GM18499 (cell line): ENCODE results near the gene MRPS11.
"Not testable (repeated sequence)": the region's sequence is repeated elsewhere in the genome, so short reads cannot be mapped to it uniquely, and the experiment has no call there.

Source experiments
- ATAC-seq: cut with Tn5 transposase; IDR thresholded peaks from one replicate; pipeline ENCODE4 v1.9.1; 2021; ENCODE audit warnings: moderate number of reproducible peaks; ENCODE audit not compliant: insufficient read depth, unreplicated experiment

Gene MRPS11

GRCh38 chr15:88467073-88467934 is at the start of gene MRPS11, which contains the start of gene MRPL46:
MRPS11 (plus strand) TSS chr15:88467708; CDS start chr15:88467718, 10 bp downstream.
MRPL46 (minus strand) TSS chr15:88467388; CDS start chr15:88467377, 11 bp downstream.
- ATAC-seq: peak; percentile 80

DNA sequence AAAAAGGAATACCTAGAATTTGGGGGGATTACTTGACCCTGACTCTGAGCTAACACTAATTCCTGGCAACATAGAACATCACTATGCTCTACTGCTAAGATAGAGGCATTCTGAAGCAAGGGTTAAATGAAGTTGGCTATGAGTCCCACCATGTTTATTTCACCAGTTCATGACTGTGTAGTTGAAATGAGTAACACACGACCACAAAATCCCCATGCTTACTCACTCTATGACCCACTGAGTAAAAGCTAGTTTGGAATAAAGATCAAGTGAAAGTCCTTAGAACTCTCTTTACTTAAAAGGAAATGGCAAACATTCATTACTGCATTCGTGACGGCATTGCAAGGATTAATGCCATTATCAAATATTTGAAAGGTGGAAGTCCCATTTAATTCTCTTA is 47.7 kb upstream of the MRPS11 start:
- no peak for ATAC-seq

DNA sequence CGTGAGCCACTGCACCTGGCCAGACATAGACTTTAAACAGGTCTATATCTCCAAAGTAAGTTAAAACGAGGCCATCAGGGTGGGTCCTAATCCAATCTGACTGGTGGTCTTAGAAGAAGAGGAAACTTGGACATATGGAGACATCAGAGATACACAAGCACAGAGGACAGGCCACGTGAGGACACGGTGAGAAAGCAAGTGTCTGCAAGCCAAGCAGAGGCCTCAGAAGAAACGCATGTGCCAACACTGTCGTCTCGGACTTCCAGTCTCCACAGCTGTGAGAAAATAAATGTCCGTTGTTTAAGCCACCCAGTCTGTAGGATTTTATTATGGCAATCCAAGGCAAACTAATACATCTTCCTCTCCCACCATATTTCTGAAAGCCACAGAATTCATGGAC is 44.2 kb upstream of the MRPS11 start:
- no peak for ATAC-seq

DNA sequence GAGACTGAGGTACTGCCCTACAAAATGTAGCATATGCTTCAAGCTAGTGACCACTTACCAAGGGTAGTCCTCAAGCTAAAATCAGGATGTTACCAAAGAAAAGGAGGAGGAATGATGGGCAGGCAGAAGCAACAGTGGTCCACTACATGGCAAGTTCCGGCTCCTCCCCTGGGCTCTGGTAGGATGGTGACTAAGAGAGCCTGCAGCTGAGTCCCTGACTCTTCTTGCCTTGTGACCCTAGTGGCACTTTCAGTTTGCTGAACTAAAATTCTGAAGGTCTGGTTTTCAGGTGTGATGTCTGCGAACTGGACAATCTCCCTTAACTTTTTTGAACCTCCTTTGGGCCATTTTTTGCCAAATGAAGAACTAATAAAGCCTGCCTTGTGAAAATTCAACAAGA is 41.2 kb upstream of the MRPS11 start:
- ATAC-seq: no peak

DNA sequence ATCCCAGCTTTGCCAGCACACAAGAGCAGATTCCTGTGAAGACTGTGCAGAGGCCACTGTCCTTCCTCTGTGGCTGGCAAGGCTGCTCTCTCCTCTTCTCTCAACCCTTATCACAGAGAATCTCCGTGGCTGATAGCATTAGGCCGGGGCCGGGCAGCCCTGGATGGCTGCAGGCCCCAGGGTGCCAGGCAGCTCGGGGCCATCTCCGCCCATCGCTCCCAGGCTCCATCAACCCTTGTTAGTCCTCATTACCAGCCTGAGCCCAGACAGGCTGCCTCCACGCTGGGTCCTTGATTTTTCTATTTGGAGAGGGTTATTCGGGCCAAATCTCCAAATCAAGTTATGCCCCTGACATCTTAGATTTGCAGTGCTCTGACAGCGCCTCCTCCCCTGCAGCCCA is 39.5 kb upstream of the MRPS11 start:
- ATAC-seq: no peak

DNA sequence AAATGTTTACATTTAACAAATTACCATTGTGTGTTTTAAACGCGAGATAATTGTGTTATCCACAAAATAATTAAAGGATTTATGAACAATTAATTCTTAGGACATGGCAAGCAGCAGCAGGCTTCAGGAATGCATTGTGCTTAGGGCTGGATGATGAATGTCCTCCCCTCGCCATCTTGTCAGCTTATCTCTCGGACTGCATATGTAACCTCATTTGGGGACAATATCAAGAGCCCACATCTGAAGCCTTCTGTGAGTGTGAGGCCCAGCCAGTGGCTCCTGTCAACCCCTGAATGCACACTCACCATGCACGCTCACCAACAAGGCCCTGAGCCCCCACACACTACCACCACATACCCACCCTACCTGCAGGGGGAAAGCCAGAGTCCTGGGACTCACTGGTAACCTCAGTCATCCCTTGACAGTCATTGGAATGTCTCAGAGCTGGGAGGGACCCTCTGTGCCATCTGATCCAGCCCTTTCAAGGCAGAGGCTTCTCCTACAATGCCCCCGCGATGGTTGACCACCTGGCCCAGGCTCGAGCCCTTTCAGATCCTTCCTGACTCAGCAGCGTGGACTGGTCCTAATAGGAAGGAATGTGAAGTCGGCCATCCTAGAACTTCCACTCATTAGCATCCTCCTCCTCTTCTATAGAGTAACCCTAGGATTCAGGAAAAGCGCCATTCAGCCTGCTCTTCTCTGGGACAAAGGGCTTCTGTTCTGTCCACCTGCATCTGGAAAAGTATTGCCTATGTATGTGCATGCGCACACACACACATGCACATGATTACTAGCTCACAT is 38.5 kb upstream of the MRPS11 start:
- ATAC-seq: no peak

DNA sequence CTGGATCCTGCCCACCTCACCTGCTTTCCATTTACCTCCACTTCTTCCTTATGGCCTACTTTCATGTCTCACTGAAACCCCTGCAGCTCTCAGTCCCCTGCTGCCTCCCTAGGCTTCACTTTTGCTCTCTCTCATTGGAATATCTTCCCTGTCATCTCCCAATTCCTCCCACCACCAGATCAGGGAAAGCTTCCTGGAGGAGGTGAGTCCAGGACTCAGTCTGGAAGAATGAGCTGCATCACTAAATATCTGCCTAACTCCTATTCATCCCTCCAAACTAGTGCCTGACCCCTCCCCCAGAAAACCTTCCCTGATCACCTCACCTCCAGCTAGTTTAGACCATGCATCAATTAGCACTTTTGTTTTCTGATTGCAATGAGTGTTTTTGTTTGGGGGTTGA is 37.5 kb upstream of the MRPS11 start:
- no peak for ATAC-seq

- no peak for ATAC-seq
Measured at GRCh38 chr15:88431441-88431840, 36.1 kb upstream of the MRPS11 start.

DNA sequence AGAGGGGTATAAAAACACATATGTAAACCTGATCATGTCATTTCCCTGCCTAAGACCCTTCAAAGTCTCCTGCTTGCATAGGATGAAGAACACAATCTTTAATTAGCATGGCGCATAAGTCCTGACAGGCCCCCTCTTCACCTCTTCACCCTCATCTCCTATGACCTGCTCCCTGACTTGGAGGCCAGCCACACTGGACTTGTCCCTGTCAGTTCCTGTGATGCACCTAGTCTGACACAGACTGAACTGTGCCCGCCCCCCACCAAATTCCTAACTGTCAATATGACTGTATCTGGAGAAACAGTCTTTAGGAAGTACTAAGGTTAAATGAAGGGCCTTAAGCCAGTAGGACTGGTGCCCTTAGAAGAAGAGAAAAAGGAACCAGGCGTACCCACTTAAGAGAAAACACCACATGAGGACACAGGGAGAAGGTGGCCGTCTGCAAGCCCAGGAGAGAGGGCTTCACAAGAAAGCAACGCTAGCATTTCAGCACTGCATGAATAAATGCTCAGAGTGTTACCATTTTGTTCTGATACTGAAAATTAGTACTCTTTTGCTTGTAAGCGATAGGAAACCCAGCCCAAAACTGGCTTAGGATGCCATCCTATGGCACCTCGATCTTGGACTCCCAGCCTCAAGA is 34.3 kb upstream of the MRPS11 start:
- no peak for ATAC-seq

DNA sequence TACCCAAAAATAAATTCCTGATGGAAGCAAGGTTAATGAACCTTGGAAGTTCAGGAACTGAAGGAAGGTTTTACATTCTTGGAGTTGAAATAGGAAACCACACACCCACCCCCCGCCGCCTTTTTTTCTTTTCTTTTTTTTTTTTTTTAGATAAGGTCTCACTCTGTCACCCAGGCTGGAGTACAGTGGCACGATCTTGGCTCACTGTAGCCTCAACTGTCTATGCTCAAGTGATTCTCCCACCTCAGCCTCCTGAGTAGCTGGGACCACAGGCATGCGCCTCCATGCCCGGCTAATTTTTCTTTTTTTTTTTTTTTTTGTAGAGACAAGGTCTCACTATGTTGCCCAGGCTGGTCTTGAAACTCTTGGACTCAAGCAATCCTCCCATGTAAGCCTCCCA is 33.4 kb upstream of the MRPS11 start:
- not testable (repeated sequence) for ATAC-seq

DNA sequence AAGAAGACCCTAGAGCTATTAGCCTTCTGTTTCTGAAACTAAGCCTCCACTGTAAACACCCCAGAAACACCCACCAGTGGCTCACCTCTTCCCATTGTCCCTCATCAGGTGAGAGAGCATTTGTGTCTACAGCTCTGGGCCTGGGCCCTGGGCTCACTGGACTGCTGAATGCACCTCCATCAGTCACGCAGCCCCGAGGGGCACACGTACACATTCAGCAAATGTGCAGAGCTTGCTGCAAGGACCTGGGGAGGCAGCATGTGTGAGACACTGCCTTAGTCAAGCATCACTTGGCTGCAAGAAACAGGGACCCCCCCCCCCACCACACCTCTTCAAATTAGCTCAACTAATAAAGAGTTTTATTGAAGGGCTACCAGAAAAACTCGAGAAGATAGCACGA is 29.3 kb upstream of the MRPS11 start:
- no peak for ATAC-seq

DNA sequence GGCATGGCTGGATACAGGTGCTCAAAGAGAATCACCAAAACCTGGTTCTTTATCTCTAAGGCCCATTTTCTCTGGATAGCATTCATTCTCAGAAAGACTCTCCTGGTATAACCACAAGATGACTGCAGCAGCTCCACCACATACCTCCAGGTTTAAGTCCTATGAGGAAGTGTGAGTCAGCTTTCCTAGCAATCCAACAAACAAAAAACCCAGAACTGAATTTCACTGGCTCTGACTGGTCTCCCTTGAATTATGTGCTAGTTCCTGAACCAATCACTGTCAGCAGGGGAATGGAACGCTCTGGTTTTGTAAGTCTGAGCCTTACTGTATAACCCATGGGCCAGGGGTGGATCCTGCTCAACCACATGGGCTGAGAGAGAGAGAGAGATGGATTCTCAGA is 27.5 kb upstream of the MRPS11 start:
- no peak for ATAC-seq

DNA sequence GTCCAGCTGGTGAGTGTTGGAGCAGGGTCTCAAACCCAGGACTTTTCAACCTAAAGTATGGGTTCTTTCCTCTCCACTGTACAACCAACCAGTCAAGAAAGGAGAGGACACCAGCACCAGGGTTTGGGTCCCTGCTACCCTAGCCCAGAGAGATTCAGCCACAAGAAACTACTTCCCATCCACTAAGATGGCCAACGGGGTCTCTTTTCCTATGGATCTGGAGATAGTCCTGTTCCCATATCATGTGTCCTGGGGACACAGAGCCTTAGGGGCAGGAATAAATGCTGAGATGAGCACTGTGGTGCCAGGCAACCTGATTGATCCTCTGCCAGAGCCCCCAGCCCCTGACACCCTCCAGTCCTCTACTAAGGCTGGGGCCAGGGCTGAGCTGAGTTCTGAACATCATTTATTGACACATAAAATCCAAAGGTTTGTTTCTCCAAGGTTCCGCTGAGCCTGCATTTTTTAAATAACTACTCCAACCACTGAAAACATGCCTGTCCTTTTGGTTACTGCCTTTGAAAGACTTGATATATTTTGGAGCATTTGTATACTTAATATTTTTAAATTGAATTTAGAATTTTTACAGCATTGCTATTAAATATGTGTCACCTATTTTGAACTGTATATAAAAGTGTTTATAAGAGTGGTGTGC is 26.3 kb upstream of the MRPS11 start:
- ATAC-seq: no peak

GRCh38 chr15:88447206-88447605 is 20.3 kb upstream of the MRPS11 start:
- no peak for ATAC-seq

DNA sequence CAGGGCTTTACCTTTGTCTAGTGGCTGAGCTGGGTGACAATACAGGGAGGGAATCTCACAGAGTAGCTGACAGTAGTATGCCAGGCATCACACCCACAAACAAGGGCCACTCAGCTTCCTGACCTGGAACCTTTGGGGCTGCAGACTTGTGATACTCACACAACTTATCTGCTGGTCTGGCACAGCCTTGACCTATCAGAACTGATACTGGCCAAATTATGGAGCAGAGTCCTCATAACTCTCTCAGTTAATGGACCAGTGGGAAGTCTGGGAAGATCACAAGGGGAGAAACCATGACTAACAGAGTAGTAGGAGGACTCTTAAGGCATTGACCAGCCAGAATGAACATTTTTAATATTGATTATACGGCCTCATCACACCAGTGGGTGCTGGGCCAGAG is 19.8 kb upstream of the MRPS11 start:
- ATAC-seq: no peak

- ATAC-seq: no peak
Measured at GRCh38 chr15:88448991-88449461, 18.5 kb upstream of the MRPS11 start.

DNA sequence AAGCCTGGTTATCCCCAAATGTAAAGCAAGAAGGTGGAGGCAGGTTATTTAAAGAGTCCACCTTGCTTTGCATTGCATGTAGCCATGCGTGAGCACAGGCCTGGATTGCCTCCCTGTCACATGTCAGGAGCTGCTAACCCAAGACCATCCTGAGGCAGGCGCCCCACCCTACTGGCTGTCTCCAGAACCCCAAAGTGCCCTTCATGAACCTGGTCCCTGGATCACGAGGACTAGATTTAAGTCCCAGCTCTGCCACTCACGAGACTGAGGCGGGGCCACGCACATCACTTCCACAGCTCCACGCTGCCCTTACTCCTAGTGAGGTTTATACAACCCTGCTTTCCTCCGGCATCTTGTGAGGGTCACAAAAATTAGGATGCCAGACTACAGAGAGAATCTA is 17.9 kb upstream of the MRPS11 start:
- no peak for ATAC-seq

DNA sequence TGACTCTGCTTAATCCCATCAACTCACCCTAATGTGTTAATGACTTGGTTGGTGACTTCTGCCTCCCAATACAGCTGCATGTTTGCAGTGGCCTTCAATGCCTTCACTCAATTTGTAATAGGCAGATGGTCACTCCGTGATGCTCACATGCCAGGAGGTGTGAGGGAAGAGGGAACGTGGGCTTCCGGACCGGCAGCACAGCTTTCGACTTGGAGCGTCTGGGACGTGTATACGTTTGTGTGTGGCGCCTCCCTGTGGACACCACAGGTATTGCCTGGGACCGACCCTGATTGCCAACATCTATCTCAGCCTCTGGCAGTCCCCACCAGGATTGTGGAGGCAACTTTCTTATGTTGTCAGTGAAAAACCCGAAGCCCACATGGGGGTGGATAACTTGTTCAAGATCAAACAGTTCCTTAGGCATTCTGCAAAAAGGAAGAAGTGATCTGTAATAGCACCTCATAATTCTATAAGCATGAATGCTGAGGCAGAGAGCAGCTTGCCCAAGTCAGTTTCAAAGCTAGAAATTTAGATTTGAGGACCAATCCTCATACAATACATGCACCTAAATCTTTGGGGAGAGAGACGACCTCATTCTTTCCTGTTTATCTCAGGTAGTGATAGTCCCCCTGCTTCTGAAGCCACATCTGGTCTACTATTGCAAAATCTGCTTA is 17.2 kb upstream of the MRPS11 start:
- no peak for ATAC-seq

DNA sequence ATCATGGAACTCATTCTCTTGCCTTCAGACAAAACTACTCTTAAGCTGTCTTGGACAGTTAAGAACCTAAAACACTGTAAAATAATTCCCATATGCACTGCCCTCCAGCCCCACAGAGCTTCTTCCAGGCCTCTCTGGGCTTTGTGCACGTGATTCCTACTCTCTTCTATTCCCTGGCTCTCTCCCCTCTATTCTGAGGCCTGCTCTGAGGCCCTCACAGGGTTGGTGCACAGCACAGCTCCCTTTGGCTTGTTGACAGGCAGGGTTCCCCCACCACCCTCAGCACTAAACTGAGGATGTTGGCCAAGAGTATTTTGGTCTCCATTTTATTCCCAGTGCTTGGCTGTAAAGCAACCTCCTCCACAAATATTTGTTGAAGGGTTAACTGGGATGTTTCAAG is 13.9 kb upstream of the MRPS11 start:
- no peak for ATAC-seq

DNA sequence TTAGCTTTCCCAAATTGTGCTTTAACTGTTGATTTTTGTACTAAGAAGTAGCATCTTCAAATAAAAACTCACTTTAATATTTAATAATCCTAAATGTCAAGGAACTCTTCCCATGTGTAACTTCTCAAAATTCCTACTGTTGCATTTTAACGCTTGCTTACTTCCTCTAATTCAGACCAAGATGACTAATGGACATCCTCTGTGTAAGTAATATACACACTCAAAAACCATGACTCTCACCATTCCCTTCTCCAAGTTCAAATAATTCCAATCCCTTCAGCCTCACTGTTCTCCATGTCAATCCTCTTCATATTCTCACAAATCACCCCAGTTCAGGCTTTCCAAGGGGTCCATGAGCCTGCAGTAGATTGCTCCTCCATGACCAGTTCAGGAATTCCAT is 13.3 kb upstream of the MRPS11 start:
- no peak for ATAC-seq
